ENCODE measurements around the gene SMAD3. TPM values are rescaled to one million over a fixed set of nuclear protein-coding genes. Genes with fewer than 3 reads are reported as not detected.
A peak's percentile ranks its signal among the peaks of the same experiment; 100 is the strongest.

SMAD3 gene
- total and polyA plus RNA-seq, 2 of the 8 experiments (the other 6 are each of a cell fraction or from before 2014, with no cell fraction given), result 10.1 to 12.4 TPM

DNA sequence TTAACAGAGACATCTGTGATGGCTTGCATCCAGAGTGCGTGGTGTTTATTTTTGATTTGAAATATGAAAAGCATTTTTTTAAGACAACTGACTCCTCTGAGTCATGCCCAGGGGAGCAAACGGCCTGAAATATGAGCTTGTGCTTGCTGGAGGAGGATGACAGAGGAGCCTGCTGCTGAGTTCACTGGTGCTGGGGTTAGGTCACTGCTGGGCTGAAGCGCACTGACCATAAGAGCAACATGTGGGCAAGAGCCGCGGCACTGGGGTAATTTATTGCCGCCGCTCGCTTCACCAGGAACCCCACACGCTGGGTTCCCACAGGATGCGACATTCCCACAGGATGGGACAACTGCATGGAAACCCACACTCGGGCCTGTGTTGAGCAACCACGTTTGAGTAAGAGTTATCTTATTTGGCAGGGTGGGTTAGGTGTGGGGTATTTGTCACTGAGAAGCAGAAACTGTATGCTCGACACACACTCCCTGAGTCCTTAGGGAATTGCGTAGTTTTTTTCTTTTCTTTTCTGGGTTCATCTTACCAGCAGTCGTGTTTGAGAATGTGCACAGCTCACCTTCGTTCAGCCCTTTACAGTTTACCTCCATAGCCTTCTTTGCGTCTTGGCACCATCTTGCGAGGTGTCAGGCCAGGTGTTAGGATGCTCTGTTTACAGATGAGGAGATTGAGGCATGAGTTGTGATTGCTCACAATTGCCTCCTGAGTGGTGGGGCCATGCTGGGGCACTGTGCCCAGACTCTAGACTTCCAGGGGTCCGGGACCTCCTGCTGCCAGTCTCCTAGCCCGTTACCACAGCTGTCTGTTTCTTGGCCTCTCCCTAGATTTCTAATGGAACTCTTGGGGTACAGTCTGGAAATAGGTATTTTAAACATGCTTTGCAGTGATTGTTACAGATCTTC, 60.4 kb downstream of the SMAD3 start:
- Histone ChIP-seq H3K4ac (replicated peaks; ENCODE audit: insufficient read length, low read depth, low read length) (no peak overlapping the region), H4K20me1 (replicated peaks in 1 of 2; ENCODE audit: control insufficient read depth in 1 of 2, insufficient read depth in 2 of 2, low read length in 2 of 2) (no peaks in the 10 kb centered on the region), H3K36me3 (ENCODE audit: control insufficient read depth in 2 of 4, insufficient read depth in 4 of 4, low read length in 3 of 4) (no peaks in the 10 kb centered on the region), H3K56ac (replicated peaks; ENCODE audit: insufficient read length, low read depth, low read length) (no peak overlapping the region), H3K14ac (ENCODE audit: insufficient read length) (no peak overlapping the region), H3K18ac (ENCODE audit: extremely low read depth, low read length) (no peak overlapping the region), H2AFZ (ENCODE audit: low read length) (no peak overlapping the region), H4K91ac (replicated peaks; ENCODE audit: insufficient read length, low read length) (no peak overlapping the region), H3K79me1 (ENCODE audit: low read depth, low read length) (0 out of 2 replicates have a peak, but pooled peaks cover 2% of the 10 kb centered on the region), H2BK20ac (ENCODE audit: low read length) (no peak overlapping the region), H3K27ac (ENCODE audit: low read depth, low read length) (no peak overlapping the region), H2BK5ac (ENCODE audit: low read depth, low read length) (no peak overlapping the region), H4K8ac (ENCODE audit: extremely low read depth, insufficient read depth, low read length) (no peak overlapping the region), H4K5ac (ENCODE audit: insufficient read length, low read depth, low read length) (no peak overlapping the region), H3K4me1 (replicated peaks in 1 of 4; ENCODE audit: control insufficient read depth in 3 of 4, insufficient read depth in 4 of 4, low read length in 3 of 4) (peaks cover 0 to 6% (median under 1%) of the 10 kb centered on the region in 4 experiments; a peak in 6 of 7 replicates), H2AK5ac (ENCODE audit: low read depth, low read length) (no peak overlapping the region), H3K4me2 (ENCODE audit: insufficient read depth in 1 of 2, low read depth in 2 of 2, low read length in 2 of 2) (no peak overlapping the region), H2BK15ac (ENCODE audit: low read length) (0 out of 2 replicates have a peak overlapping the region, but pooled peaks have one; percentile 81), H3K23me2 (ENCODE audit: low read depth, low read length) (no peaks in the 10 kb centered on the region), H3K4me3 (ENCODE audit: extremely low read depth in 1 of 4, insufficient read depth in 2 of 4, low read depth in 3 of 4, low read length in 4 of 4) (no peak overlapping the region), H3K9me3 (ENCODE audit: insufficient read depth in 2 of 2, low read depth in 1 of 2, low read length in 1 of 2) (no peaks in the 10 kb centered on the region), H3K23ac (ENCODE audit: insufficient read length) (no peak overlapping the region), H2BK12ac (ENCODE audit: low read depth, low read length) (no peak overlapping the region), H3K9ac (replicated peaks in 1 of 4; ENCODE audit: extremely low read depth in 1 of 4, low read depth in 3 of 4, low read length in 3 of 4) (no peak overlapping the region), H3K27me3 (replicated peaks in 1 of 4; ENCODE audit: control insufficient read depth in 3 of 4, extremely low read depth in 1 of 4, insufficient read depth in 3 of 4, low read length in 3 of 4) (no peaks in the 10 kb centered on the region), H2BK120ac (replicated peaks; ENCODE audit: low read depth, low read length) (no peak overlapping the region), H3K79me2 (ENCODE audit: control insufficient read depth in 1 of 2, insufficient read depth in 2 of 2, low read length in 2 of 2) (no peaks in the 10 kb centered on the region)
- CTCF ChIA-PET (ENCODE audit: partially characterized antibody), result interaction anchor here (0.7 to 1.3 kb wide), 2 partner anchors 163 to 179 kb away, joined by 3 read pairs; no protein-coding TSS in a partner anchor
- no peak for FAIRE-seq
- WGBS, 2 experiments (ENCODE audit: extremely low coverage in 1 of 2, insufficient coverage in 1 of 2, insufficient read length in 1 of 2, insufficient replicate concordance in 2 of 2, low coverage in 1 of 2, low lambda C conversion rate in 2 of 2, missing lambda C conversion rate in 1 of 2), result 91% methylated on average over 20 of the region's 20 CpGs; no CpG with 5 or more reads in 1 of the 2 experiments
- POLR2A ChIA-PET (ENCODE audit: partially characterized antibody), result interaction anchor here (0.7 to 0.8 kb wide), 2 partner anchors 9 to 13 kb away, joined by 3 read pairs; no protein-coding TSS in a partner anchor
- DNase-seq (ENCODE audit: low read depth in 1 of 2, low spot score in 2 of 2), result no peak
- TF ChIP-seq MAFK (IDR thresholded peaks at IDR 0.05; ENCODE audit: low read depth, low read length), result no peak
- TF ChIP-seq CEBPB (IDR thresholded peaks at IDR 0.05; ENCODE audit: low read depth, low read length), result no peak
- TF ChIP-seq POLR2AphosphoS5 (IDR thresholded peaks at IDR 0.05; ENCODE audit: low read depth, low read length), result no peak
- no peak for TF ChIP-seq CBX5 (IDR thresholded peaks at IDR 0.05; ENCODE audit: low read depth, low read length)
- no peak for TF ChIP-seq YY1 (IDR thresholded peaks at IDR 0.05; ENCODE audit: low read depth, low read length)
- TF ChIP-seq TAF7 (optimal IDR thresholded peaks at IDR 0.05; ENCODE audit: borderline replicate concordance, low read depth, low read length), result no peak
- no peak for TF ChIP-seq HDAC6 (IDR thresholded peaks at IDR 0.05; ENCODE audit: low read depth, low read length)
- no peak for TF ChIP-seq KDM4A (IDR thresholded peaks at IDR 0.05; ENCODE audit: low read depth, low read length, severe bottlenecking)
- TF ChIP-seq SUZ12 (IDR thresholded peaks at IDR 0.05; ENCODE audit: low read length), result no peak
- TF ChIP-seq FOSL1 (IDR thresholded peaks at IDR 0.05; ENCODE audit: insufficient read depth, low read depth, low read length), result no peak
- TF ChIP-seq, protein P1, sequence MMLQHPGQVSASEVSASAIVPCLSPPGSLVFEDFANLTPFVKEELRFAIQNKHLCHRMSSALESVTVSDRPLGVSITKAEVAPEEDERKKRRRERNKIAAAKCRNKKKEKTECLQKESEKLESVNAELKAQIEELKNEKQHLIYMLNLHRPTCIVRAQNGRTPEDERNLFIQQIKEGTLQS (IDR thresholded peaks at IDR 0.05; ENCODE audit: insufficient read depth, low read depth, low read length), result no peak

Data from H1 (cell line).